MG63 (cell line): Measurements from ENCODE around the gene PJA1. TPM values are rescaled to one million over a fixed set of nuclear protein-coding genes. Genes with fewer than 3 reads are reported as not detected.
A peak's percentile ranks its signal among the peaks of the same experiment; 100 is the strongest.

ENCODE experiments used
- DNase-seq: peaks from one replicate; pipeline ENCODE4 v3.0.0-alpha.2; 2020
- H3K27me3 ChIP-seq: fragments of 250-450 bp; sonication (Bioruptor Pico); 2 replicates; pipeline ENCODE4 v1.5.1; 2020; ENCODE audit warnings: mild to moderate bottlenecking, moderate library complexity
- H3K36me3 ChIP-seq: fragments of 250-450 bp; sonication (Bioruptor Pico); 2 replicates; pipeline ENCODE4 v1.5.1; 2020; ENCODE audit warnings: mild to moderate bottlenecking, moderate library complexity
- H3K4me3 ChIP-seq: fragments of 250-450 bp; sonication (Bioruptor Pico); 2 replicates; pipeline ENCODE4 v1.5.1; 2020; ENCODE audit warnings: mild to moderate bottlenecking, moderate library complexity
- H3K9me3 ChIP-seq: fragments of 250-450 bp; sonication (Bioruptor Pico); 2 replicates; pipeline ENCODE4 v1.5.1; 2020; ENCODE audit warnings: mild to moderate bottlenecking, moderate library complexity
- total RNA-seq: library from RNA; depleted of rRNA; stranded (reverse); fragments of >200 nt; shearing (Covaris generic); gene quantifications from 2 replicates; pipeline ENCODE4 v1.2.3, GENCODE V29; 2014; ENCODE audit warnings: low replicate concordance

PJA1 gene
- total RNA-seq, 1 experiment from 2014 or later, result 25.3 TPM

GRCh38 chrX:69178592-69178991 lies 13.3 kb upstream of the PJA1 start:
- H3K27me3 ChIP-seq, result no peaks in the 10 kb centered on the region
- no peak overlapping the region for H3K4me3 ChIP-seq
- no peaks in the 10 kb centered on the region for H3K36me3 ChIP-seq
- no peak for DNase-seq
- H3K9me3 ChIP-seq, result no peaks in the 10 kb centered on the region

GRCh38 chrX:69177511-69178162 lies 12.4 kb upstream of the PJA1 start:
- no peak for DNase-seq
- Histone ChIP-seq H3K9me3 (no peaks in the 10 kb centered on the region), H3K27me3 (no peaks in the 10 kb centered on the region), H3K4me3 (no peak overlapping the region), H3K36me3 (no peaks in the 10 kb centered on the region)

DNA sequence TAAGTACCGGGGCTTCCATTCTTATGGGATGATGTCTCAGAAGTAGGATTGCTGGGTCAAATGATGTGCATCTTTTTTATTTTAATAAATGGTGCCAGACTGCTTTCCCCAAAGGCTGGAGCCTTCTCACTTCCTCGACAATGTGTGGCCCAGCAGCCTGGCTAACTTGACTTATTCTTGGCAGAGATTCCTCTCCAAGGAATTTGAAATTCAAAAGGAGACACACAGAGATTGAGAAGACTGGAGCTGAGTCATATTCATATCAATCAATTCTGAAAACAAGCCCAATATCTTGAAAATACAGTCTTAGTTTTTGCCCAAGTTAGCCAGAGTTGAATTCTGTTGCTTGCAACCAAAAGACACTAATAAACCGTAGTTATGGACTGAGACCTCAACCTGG lies 10.8 kb upstream of the PJA1 start:
- Histone ChIP-seq H3K36me3 (no peaks in the 10 kb centered on the region), H3K9me3 (no peaks in the 10 kb centered on the region), H3K4me3 (no peak overlapping the region), H3K27me3 (no peaks in the 10 kb centered on the region)
- DNase-seq, result no peak

DNA sequence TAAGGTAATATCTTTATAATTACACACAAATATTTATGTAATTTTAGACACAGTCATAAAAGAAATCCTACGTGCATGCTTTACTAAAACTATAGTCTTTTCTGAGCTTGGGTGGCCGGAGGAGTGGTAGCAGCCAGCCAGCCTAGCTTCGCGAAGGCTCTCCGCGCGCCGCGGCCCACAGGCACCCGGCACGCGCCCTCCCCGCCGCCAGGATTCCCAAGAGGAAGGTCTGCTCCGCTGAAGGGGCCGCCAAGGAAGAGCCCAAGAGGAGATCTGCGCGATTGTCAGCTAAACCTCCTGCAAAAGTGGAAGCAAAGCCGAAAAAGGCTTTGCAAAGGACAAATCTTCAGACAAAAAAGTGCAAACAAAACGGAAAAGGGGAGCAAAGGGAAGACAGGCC lies 8.7 kb upstream of the PJA1 start:
- Histone ChIP-seq H3K4me3 (no peak overlapping the region), H3K27me3 (no peaks in the 10 kb centered on the region), H3K36me3 (no peaks in the 10 kb centered on the region), H3K9me3 (no peaks in the 10 kb centered on the region)
- DNase-seq, result no peak

DNA sequence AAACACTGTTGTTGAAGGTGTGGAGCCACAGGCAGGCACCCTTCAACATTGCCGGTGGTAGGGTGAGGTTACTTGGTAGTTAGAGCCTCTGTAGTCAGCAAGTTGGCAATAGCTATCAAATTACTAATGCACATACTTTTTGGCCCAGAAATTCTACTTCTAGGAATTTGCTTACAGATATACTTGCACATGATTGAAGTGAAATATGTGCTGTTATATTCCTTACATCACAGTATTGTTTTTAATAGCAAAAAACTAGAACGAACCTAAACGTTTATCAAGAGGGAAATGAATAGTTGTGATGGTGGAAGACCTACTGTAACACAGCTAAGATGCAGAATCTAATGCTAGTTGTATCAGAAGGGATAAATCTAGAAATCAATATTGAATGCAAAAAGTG lies 7.7 kb upstream of the PJA1 start:
- Histone ChIP-seq H3K36me3 (no peaks in the 10 kb centered on the region), H3K9me3 (no peaks in the 10 kb centered on the region), H3K27me3 (no peaks in the 10 kb centered on the region), H3K4me3 (no peak overlapping the region)
- no peak for DNase-seq

DNA sequence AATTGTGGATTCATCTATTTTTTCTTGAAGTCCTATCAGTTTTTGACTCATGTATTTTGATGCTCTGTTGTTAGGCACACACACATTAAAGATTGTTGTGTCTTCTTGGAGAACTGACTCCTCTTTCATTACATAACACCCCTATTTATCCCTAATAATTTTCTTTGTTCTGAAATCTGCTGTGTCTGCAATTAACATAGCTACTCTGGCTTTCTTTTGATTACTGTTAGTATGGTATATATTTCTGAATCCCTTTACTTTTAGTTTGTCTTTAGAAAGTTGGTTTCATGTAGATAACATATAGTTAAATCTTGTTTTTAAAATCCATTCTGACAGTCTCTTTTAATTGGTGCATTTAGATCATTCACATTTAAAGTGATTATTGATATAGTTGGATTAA lies 5.1 kb upstream of the PJA1 start:
- no peak for DNase-seq
- no peak overlapping the region for H3K4me3 ChIP-seq
- H3K27me3 ChIP-seq, result no peaks in the 10 kb centered on the region
- no peaks in the 10 kb centered on the region for H3K9me3 ChIP-seq
- no peaks in the 10 kb centered on the region for H3K36me3 ChIP-seq

GRCh38 chrX:69163936-69164741 lies 1.1 kb downstream of the PJA1 start:
- no peak for DNase-seq
- Histone ChIP-seq H3K9me3 (no peaks in the 10 kb centered on the region), H3K4me3 (peak overlapping the region; percentile 65), H3K36me3 (no peaks in the 10 kb centered on the region), H3K27me3 (no peaks in the 10 kb centered on the region)

- Histone ChIP-seq H3K27me3 (no peaks in the 10 kb centered on the region), H3K36me3 (no peaks in the 10 kb centered on the region), H3K9me3 (no peaks in the 10 kb centered on the region), H3K4me3 (no peak overlapping the region)
- DNase-seq, result no peak
Observed at GRCh38 chrX:69162361-69162865, 2.8 kb downstream of the PJA1 start.

GRCh38 chrX:69161786-69162349 lies 3.4 kb downstream of the PJA1 start:
- no peaks in the 10 kb centered on the region for H3K9me3 ChIP-seq
- H3K36me3 ChIP-seq, result no peaks in the 10 kb centered on the region
- no peak for DNase-seq
- no peaks in the 10 kb centered on the region for H3K27me3 ChIP-seq
- H3K4me3 ChIP-seq, result no peak overlapping the region

DNA sequence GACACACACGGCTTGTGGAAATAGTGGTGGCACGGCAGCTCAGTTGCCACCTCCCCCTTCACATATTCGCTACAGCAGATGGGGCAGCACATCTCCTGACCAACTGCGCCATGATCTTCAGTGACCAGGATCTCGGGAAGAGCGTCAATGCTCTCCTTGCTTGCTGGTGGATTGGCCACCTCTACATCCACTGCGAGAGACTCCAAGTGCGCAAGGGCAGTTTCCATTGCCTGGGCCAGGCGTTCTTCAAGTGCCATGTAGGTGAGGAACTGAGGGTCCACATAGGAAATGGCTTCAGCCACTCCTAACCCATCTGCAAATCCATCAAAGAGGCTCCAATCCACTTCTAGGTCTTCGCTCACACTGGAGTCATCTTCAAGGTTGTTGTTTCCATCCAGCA lies 3.9 kb downstream of the PJA1 start:
- Histone ChIP-seq H3K27me3 (no peaks in the 10 kb centered on the region), H3K36me3 (no peaks in the 10 kb centered on the region), H3K4me3 (no peak overlapping the region), H3K9me3 (no peaks in the 10 kb centered on the region)
- no peak for DNase-seq

DNA sequence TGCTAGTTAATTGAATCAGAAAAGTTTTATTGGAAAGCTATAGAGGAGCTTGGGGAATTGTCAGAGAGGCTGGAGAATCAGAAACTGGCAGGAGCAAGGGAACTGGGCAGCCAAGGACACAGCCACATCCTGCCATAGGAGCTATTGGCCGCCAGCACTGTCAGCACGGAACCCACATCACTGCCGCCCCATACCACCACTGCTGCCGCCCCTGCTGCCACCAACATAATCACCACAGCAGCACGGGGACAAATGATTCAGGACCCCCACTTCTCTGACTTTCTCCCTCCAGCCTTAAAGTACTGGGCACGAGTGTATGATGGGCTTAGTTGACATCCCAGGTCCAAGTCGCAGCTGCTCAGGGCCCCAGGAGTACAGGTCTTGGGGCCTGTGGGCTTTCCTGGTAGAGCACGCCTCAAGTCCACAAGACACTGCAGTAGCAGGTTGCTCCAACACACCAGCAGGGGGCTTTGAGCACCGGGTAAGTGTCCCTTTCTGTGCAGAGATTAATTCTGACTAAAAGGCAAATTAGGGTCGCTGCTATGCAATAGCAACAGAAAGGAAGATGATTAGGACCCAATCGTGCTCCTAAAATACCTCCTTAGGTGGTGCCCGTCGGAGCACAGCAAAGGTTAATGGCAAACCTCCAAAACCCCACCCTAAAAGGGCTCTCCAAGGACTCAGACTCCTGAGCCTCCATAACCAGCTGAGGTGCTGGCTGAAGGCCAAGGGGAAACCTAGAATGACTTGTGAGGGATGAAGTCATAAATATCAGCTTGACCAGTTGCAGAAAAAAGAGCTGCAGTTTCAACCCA lies 6.9 kb downstream of the PJA1 start:
- peak; percentile 59 for DNase-seq
- Histone ChIP-seq H3K36me3 (no peaks in the 10 kb centered on the region), H3K27me3 (no peaks in the 10 kb centered on the region), H3K9me3 (no peaks in the 10 kb centered on the region), H3K4me3 (no peak overlapping the region)

DNA sequence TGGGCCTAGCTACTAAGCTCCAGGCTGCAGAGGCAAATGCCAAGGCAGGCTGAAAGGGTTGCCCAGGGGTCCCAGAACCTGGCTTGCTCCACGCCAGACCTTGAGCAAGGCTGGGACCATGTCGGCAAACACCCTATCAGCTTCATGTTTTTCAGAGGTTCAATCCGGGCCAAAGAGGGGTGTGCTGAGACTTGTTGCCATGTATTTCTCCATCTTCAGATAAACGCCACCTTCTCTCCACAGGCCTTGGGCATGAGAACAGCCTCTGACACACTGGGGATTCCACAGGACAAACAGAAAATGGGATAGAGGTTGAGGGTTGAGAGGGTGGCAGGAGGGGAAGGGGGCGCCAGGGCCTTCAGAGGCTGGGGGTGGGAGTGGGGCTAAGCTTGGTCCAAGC lies 8.6 kb downstream of the PJA1 start:
- H3K9me3 ChIP-seq, result no peaks in the 10 kb centered on the region

GRCh38 chrX:69155786-69156520 lies 9.3 kb downstream of the PJA1 start:
- Histone ChIP-seq H3K27me3 (no peaks in the 10 kb centered on the region), H3K9me3 (no peaks in the 10 kb centered on the region), H3K36me3 (no peaks in the 10 kb centered on the region), H3K4me3 (no peak overlapping the region)
- DNase-seq, result no peak

More for the DNA sequence above, 8.6 kb downstream of the PJA1 start:
- Histone ChIP-seq H3K36me3 (no peaks in the 10 kb centered on the region), H3K27me3 (no peaks in the 10 kb centered on the region), H3K4me3 (no peak overlapping the region)
- no peak for DNase-seq

DNA sequence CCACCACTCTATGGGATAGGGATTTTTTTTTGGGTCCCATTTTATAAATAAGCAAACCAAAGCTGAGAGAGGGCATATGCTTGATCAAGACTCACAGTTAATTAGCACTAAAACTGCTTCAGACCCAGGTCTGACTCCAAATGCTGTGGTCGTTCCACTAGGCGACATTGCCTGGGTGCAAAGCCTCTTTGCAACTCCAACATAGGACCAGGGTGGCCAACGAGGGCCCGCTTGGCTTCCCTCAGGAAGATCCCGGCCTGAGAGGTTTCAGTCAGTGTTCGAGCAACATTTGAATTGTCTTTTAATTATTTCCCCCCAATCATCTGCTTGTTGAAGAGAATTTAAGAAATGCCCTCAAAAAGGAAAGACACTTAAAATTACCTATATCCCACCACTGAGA lies 11.2 kb downstream of the PJA1 start:
- H3K9me3 ChIP-seq, result no peaks in the 10 kb centered on the region
- no peaks in the 10 kb centered on the region for H3K27me3 ChIP-seq
- H3K4me3 ChIP-seq, result no peak overlapping the region
- no peak for DNase-seq
- no peaks in the 10 kb centered on the region for H3K36me3 ChIP-seq

GRCh38 chrX:69153060-69153730 lies 12.1 kb downstream of the PJA1 start:
- Histone ChIP-seq H3K27me3 (no peaks in the 10 kb centered on the region), H3K36me3 (no peaks in the 10 kb centered on the region), H3K9me3 (no peaks in the 10 kb centered on the region), H3K4me3 (no peak overlapping the region)
- DNase-seq, result no peak

DNA sequence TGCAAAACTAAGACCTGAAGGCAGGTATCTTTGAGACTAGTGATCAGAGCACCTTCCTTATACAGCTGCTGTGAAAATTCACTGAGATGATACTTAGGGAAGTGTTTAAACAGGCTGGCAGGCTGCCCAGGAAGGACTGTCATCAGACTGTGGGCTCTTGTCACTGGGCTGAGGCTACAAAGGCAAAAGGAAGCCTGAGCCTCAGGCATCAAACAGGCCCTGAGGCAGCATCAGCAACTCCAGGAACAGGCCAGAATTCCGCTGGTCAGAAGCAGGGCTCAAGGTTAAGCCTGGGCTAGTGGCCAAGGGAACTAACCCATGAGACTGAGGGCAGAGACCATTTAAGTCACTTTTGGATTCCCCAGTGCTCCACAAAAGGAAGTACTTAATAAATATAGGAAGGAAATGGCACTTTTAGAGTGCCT lies 12.8 kb downstream of the PJA1 start:
- no peaks in the 10 kb centered on the region for H3K9me3 ChIP-seq
- DNase-seq, result no peak
- H3K36me3 ChIP-seq, result no peaks in the 10 kb centered on the region
- no peak overlapping the region for H3K4me3 ChIP-seq
- no peaks in the 10 kb centered on the region for H3K27me3 ChIP-seq
